Stimulated activated CD8-positive, alpha-beta memory T cell treated with anti-CD3 and anti-CD28 coated beads, Interleukin-15, amount 100 ng/mL, for 48 hours (primary cell): ENCODE results near the gene CAMKMT.

Experiments
- DNase-seq, 2 donors: peaks; one replicate each; pipeline ENCODE4 v3.0.0-alpha.2; 2020; ENCODE audit warnings: low read depth in 2 of 2

Gene CAMKMT

DNA sequence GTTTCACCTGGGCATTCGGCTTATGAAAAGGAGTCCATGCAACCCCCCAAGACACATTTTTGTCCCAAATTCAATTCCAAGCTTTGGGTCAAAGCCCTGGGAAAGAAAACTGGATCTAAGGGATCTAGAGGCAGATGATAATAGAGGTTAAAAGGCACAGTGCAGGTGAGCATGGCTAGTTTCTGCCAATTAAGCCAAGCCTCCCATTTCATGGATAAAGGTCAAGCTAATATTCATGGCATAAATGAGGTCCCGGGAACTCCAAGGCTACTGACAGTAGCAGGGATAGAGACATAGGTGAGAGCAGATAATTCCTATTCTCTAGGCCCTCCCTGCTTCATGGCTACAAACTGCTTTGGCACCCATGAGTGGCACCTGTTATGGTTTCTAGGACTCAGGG, 83.1 kb downstream of the CAMKMT start:
- no peak for DNase-seq

DNA sequence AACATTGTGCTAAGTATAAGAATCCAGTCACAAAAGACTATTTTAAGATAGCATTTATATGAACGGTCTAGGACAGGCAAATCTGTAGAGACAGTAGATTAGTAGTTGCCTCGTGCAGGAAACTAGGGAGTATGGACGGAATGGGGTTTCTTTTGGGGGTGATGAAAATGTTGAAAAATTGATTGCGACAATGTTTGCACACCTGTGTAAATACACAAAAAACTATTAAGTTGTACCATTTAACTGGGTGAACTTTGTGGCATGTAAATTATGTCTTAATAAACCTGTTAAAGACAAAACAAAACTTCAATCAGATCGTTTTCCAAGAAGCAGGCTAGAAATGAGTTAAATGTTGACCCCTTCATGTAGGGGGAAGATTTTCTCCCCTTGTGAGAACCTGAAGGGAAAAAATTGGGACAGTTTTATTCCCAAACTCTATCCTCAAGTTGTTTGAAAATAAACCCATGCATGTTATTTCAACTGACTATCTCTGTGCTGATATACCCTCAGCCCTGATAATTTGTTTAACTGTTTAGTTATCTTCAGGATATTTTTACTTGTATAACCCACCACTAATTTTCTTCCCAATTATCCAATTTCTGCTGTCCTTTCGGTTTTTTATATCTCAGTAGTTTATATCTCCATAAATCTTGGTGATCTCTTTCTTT, 87.2 kb downstream of the CAMKMT start:
- DNase-seq, result no peak

DNA sequence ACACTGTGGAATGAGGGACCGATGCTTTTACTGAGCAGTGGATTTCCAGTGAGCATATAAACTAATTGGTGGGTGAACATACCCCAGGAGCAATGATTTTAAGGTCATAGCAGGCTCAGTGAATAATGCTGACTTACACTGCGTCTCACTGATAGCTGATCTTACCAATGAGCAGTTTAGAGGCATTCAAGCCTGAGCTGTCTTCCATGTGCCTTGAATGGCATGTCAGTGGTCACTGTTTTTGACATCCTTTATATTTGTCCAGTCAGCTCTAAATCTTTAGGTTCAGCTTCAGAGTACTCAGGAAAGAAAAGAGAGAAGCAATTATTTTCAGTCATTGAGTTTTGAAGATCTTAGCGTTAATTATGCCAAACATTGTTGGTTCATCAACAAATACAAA, 88.3 kb downstream of the CAMKMT start:
- no peak for DNase-seq

DNA sequence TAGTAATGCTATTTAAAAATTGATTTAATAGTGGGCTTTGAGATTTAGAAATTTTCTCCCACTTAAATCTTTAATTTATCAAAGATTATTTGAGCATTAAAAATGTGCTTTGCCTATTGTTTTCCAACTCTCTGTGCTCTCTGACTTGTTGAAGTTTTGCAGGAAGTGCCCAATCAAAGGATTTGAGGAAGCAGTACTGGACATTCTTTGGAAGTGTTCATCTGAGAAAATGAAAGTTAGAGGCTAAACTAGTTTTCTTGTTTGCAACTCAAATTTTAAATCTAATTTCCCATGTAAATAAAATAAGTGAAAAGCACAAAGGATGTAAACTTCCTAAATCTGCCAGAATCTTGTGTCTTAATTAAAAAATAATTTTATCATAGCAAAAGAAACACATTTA, 89.1 kb downstream of the CAMKMT start:
- DNase-seq, result no peak

DNA sequence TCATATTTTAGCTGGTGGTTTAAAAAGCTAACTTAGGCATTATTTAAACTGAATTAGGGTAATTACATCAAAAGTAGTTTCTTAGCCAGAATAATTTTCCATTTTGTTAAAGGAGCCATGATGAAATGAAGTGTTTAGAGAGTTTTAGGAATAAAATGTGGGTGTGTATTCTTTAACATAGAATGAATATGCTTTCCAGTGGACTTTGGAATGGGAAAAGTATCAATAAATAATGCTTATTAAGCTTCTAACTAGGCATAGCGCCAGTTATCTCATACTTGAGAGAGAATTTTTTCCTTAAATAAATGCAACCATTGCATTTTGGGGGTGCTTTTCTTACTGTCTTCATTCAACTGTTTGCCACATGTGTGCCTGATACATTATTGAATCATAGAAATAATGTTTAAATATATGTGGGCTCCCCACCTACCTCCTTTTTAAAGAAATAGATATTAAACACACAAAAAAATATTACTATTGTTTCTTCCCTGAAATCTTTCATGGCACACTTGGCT, 90.4 kb downstream of the CAMKMT start:
- DNase-seq, result no peak

DNA sequence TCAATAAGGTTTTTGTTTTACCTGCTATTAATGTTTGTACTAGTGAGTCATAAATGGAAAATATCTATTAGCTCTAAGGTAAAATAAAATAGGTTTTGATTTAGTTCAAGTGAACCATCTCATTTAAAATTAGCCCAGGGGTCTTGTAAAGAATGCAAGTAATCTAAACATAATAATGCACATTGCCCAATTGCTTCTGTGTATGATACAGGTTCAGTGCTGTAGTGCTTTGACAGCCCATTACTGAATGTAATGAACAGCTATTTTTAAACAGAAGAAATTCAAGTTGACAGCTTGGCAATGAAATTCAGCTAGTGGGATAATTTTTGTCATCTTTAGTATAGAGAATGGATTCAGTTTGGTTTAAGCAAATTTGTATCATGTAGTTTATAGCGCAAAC, 91.5 kb downstream of the CAMKMT start:
- DNase-seq, result no peak

DNA sequence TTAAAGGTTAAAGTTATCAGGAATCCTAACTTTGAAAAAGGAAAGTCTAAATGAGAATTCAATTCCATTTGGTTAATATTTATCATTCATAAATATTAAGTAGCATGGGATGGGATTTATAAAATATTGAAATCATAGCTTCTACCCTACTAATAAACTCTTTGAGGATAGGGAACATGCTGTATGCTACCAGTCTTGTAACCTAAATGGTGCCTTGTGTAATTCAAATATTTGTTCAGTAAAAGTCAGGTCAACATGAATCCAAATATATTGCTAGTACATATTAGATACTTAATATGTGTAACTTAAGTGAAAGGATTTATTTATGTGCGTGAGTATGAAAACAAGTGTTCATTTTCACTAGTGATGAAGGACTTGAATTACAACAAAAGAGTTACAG, 94.1 kb downstream of the CAMKMT start:
- no peak for DNase-seq

DNA sequence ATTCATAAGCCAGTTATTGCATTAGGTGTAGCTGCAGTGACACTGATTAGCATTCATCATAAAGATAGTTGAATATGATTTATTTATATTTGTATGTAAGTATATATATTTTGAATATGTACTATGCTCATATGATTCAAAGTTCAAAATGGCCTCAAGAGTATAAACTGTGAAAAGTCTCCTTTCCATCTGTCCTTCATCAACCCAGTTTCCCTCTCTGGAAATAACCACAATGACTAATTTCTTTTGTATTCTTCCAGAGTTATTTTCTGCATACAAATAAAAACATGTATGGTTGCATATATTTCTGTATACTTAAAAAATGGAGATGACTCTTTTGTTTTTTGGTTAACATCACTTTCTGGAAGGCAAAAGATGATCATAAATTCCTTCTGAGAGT, 95.2 kb downstream of the CAMKMT start:
- DNase-seq, result no peak

DNA sequence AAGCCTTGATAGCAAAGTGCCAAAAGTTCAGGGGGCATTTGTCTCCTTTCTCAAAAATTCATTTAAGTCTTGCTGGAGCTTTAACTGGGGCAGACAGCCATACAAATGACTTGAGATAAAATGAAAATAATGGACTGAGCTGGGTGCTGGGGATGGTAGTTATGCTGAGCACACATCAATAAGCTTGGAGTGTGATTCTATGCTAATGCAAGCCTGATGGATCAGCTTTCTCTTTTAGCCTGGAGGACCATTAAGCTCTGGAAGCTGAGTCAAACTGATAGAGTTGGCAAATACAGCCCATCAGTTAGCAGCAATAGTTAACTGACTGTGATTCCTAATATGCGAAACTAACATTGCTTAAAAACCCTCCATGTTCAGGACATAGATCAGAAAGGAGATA, 98.0 kb downstream of the CAMKMT start:
- no peak for DNase-seq

DNA sequence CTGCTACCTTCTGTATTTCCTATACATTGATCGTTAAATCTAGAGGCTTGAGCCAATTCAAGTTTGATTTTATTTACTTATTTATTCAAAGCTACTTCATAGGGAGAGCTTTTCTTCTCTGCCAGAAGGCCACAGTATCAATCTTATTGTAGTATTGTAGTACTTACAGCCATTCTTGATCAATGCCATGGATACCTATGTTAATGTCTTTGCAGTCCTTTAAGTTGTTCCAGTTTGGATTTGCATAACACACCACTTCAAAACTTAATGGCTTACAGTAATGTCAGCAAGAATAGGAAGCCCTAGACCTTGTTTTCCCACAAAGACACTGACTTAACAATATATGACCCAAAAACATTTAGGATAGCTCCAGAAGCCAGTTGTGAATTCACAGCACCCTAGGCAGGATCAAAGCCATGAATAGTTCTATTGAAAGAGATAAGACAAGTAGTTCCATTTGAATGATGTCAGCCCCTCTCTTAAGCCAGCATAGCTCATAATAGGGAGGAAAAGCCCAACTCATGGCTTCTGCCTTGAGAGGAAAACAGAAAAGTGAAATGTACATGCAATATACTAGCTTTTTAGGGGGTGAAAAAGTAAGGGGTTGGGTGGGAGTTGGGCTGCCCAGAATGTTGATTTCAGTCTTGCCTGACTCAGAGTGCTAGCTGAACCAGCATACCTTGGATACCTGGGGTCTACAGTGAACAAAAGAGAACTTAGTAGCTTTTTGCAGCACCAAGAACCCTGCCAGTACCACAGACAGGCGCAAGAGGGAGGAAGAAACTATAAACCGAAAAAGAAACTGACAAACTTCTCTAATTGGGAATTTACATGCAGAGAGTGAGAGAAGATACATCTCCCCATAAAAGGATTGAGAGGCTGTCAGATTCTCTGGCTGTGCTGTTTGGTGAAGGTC, 101.4 kb downstream of the CAMKMT start:
- DNase-seq, result no peak

DNA sequence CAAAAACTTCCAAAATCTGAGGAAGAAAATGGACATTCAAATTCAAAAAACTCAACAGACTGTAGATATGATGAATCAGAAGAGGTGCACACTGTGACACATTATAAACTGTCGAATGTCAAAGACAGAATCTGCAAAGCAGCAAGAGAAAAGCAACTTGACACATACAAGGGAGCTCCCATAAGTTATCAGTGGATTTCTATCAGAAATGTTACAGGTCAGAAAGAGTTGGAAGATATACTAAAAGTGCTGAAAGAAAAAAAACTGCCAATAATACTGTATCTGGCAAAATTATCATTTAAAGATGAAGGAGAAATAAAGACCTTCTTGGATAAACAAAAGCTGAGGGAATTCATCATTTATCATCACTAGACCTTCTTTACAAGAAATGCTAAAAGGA, 102.7 kb downstream of the CAMKMT start:
- no peak for DNase-seq

DNA sequence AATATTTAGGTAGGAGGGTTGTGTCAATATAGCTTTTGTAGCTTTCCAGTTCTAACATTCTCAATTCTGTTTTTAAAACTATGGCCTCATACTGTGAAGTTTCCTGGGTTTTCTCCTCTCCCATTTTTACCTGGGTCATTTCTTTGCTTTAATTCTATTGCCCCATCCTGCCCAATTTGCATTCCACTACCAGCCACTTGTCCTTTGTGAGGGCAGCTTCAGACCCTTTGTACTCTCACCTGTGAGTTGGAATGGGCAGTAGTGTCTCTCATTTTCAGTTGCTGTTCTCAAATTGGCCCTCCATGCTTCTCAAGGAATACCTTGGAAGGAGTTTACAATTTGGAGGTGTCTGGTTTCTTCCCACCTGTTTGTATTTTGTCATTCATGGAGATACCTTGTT, 108.4 kb downstream of the CAMKMT start:
- no peak for DNase-seq

DNA sequence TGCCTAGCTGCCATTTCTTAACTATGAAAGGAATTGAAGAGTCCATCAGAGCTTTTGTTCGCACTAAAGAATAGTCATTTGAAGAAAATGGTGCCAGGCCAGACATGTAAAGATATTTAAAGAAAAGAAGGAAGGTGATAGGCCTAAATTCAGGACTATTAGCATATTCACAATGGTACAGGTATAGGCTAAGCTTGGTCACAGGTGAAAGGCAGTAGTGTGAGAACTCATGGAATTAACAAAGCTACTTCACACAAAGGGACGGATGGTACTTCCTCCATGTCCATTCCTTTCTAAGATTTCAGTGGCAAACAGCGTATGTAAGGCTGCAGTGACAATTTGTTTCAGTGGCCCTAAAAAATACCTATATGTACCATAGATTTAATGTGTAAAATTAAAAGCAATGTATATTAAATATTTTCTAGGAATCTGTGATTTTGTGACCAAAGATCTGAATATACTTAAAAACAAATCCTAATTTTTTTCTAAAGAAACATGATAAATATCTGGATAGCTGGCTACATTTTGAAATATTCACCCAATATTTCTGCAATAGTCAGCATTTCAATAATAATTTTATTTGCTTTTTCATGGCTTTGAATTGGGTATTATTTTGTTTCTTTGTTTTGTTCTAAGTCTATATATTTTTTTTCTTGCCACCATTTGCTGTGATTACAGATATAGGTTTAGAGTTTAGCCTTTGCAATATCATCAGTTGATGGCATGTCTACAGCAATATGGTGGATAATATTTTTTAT, 116.1 kb downstream of the CAMKMT start:
- DNase-seq, result no peak

DNA sequence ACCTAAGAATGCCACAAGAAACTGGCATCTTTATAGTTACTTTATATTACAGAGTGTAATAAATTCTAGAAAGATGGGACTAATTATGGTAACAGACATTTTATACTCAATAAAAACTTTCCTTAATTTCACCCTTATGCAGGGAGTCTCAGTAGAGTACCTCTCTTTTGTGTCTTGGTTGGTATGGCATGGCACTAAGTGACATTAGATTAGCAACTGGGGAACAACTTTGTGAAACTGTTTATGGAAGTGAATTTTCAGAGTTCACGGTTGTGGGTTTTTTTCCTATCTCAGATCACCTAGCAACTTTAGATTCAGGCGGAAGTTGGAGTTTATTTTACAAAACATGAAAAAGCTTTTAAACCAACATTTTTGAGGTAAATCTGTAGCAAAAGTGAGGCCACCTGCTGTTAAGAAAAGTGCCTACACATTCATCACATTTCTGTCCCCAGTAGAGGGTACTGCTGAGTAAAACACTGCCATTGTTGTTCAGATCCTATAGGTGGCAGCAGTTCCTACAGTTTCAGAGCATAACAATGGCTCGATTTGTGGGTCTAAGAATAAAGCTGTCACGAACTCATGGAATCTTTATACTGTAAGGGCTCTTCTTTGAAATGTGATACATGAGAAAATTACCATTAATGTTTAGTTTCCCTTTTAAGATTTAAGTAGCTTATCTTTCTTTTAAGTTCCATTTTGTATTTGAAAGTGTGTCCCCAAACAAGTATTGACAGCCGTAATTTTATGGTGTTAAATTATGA, 117.6 kb downstream of the CAMKMT start:
- DNase-seq, result peak in 1 of 2 donors; percentile 5

DNA sequence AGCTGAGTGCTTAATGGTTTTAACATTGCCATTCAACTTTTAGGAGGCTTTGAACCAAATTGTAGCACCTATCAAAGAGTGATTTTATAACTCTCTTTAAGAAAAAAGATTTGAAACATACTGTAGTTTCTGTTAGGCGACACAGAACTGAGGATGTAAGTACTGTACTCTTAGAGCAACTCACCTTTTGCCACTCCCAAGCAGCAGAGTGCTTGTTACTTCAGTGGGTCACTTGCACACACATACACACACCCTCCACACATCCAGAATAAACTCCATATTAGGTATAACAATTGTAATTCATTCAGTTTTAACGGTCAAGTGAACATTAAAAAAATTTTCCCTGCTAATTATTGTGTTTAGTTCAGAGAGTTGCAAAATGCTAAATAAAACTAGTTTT, 118.3 kb downstream of the CAMKMT start:
- no peak for DNase-seq

DNA sequence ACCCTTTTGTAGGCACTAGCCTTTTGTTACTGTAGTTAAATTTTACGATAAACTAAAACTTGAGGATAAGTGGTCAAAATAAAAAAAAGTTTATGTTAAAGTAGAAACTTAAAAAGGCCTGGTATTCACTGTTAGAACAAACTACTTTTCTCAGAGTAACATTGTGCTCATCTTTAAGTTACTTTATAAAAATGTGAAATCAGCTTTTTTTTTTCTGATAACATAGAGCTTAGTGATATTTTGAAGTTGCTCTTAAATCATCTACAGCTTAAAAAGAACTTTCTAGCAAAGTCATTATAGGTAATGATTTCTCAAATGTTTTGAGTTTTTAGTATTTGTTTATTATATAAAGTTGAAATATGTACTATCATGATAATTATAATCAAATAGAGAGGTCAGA, 125.3 kb downstream of the CAMKMT start:
- no peak for DNase-seq

DNA sequence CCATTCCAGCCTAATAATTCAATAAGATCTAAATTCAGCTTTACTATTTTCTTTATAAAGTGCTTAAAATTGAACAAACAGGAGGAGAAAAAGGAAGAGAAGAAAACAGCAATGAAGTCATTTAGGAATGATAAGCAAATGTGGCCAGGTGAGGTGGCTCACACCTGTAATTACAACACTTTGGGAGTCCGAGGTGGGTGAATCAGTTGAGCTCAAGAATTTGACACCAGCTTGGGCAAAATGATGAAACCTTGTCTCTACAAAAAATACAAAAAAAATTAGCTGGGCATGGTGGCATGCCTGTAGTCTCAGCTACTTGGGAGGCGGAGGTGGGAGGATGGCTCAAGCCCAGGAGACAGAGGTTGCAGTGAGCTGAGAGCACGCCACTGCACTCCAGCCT, 129.0 kb downstream of the CAMKMT start:
- DNase-seq, result no peak

DNA sequence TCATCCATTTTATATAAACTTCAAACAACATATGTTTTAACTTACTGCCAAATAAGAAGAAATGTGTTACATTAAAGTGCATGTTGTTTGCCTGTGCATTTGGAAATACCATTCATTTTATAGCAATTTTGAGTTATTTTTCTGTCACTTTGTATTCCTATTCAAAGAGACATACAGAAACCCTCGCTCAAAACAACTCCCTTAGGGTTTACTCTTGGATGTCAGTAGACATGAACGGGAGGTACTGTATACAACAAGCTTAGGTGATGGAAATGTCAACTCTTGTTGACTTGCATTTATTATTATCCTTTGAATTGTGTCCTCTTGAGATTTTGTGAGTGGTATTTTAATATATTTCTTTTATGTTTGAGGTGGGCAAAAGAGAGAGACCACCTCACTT, 132.3 kb downstream of the CAMKMT start:
- DNase-seq, result no peak

DNA sequence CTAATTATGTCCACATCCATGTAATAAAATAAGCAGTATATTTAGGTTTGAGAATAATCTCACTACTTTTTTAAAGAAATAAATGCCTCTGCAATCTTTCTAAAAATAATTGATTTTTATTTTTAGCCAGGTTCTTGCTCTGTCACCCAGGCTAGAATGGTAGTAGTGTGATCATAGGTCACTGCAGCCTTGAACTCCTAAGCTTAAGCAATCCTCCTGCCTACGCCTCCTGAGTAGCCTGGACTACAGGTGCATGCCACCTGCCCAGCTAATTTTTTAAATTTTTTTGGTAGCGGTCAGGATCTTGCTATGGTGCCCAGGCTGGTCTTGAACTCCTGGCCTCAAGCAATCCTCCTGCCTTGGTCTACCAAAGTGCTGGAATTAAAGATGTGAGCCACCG, 133.3 kb downstream of the CAMKMT start:
- DNase-seq, result no peak

DNA sequence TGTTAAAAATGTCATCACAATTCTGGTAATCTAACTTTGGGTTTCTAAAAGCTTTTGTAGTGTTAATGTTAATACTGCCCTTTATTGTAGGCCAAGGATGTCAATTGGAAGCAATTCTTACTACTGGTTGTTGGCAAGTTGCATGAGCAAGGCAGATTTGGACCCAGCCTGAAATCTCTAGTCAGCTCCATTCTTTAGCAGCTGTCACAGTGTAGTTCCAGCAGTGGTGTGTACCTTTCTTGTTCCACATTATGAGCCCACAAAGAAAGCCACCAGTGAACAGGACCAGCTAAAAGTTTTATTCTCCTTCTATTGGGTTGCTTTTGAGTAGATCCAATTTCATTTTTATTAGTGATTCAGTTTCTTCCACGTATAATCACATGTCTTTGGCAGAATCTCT, 133.8 kb downstream of the CAMKMT start:
- DNase-seq, result no peak

DNA sequence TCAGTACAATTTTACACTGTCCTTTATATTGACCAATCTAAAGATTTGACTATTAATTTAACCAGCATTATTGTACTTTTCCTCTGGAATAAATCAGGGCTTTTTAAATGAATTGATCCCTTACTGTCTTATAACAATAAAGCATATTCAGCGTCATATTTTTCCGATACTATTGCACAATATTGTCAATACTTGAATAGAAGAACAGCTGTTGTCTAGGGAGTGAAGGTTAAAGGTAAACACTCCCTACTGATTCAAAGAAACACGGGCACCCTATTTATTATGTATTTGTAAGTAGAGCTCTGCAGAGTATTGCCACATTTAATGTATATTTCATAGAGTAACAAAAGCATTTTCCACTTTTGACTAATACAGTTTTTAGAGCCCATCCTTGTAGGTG, 134.4 kb downstream of the CAMKMT start:
- no peak for DNase-seq

DNA sequence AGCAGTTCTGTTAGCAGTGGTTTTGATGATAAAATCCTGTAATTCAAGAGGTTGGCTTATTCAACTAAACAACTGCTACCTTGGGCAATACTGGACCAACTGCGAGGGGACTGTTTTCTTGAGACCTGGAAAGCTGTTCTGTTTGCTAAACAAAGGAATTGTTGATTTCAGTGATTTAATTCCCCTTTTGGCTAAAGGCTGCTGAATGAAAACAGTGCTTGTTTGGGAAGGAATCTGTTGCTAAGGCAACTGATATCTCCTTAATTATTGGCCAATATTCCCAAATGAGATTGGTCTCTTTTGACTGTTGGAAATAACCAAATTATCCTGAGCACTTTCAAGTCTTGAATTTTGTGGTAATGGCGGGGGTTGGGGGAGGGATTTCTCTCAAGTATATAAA, 136.8 kb downstream of the CAMKMT start:
- no peak for DNase-seq
